ENCODE measurements around the gene MNS1.

GRCh38 chr15:56495533-56495932, 30.6 kb upstream of the MNS1 start:
- TF ChIP-seq, protein P1, sequence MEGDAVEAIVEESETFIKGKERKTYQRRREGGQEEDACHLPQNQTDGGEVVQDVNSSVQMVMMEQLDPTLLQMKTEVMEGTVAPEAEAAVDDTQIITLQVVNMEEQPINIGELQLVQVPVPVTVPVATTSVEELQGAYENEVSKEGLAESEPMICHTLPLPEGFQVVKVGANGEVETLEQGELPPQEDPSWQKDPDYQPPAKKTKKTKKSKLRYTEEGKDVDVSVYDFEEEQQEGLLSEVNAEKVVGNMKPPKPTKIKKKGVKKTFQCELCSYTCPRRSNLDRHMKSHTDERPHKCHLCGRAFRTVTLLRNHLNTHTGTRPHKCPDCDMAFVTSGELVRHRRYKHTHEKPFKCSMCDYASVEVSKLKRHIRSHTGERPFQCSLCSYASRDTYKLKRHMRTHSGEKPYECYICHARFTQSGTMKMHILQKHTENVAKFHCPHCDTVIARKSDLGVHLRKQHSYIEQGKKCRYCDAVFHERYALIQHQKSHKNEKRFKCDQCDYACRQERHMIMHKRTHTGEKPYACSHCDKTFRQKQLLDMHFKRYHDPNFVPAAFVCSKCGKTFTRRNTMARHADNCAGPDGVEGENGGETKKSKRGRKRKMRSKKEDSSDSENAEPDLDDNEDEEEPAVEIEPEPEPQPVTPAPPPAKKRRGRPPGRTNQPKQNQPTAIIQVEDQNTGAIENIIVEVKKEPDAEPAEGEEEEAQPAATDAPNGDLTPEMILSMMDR (IDR thresholded peaks at IDR 0.05): no peak
- no peak for TF ChIP-seq POLR2A (IDR thresholded peaks at IDR 0.05)
- TF ChIP-seq EP300 (IDR thresholded peaks at IDR 0.05): no peak

All from ovary (tissue), 3 donors.